ENCODE data around the gene HNRNPUL1. TPM values are rescaled to one million over a fixed set of nuclear protein-coding genes. Genes with fewer than 3 reads are reported as not detected.

HNRNPUL1 gene
- total RNA-seq, 1 donor from 2014 or later: 119 TPM

DNA sequence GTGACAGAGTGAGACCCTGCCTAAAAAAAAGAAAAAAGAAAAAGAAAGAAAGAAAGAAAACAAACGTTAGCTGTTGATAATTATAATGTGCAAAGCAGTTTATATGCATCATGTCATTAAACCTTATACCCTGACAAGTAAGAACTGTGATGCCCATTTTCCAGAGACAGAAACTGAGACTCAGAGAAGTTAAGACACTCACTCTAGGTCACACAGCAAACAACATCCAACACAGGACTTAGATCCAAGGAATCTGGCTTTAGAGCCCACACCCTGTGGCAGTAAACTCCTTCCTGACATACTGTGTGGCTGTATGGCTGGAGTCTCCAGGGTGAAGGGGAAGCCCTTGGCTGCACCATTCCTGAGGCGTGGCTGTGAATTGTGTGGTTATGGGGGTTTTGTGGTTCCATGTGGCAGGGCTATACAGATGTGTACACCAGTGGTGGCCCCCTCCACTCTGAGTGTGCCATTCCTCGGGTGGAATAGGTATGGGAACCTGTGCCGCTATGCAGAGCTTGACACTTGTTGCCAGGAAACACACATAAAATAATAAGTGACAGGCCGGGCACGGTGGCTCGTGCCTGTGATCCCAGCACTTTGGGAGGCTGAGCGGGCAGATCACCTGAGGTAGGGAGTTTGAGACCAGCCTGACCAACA, 29.5 kb upstream of the HNRNPUL1 start:
- no peak for DNase-seq

DNA sequence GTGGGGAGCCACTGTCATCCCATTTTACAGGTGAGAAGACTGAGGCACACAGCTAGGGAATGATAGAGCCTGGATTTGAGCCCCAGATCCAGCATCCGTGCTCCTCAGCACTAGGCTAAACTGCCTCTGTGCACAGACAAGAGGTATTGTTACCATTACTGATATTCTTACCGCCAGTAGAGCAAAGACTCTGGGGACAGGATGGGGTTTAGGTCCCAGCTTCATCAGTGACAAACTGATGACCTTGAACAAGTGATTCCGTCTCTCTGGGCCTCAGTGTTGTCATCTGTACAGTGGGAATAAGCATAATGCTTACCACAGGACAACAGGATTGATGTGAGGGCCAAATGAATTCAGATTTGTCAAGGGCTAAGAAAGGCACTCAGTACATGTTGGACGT, 28.7 kb upstream of the HNRNPUL1 start:
- DNase-seq: no peak

DNA sequence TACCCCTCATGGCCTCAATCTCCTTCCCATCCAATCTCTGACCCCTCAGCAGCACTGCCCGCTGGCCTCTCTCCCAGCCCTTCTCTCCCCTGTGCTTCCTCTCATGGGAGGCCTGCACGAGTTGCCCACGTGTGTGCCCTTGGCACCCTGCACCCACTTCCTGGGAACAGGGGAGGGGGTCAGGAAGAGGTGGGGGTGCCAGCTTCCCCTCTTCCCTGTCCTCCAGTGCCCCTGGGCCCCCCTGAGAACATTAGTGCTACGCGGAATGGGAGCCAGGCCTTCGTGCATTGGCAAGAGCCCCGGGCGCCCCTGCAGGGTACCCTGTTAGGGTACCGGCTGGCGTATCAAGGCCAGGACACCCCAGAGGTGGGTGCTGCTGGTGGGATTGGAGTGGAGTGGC, 25.9 kb upstream of the HNRNPUL1 start:
- no peak for DNase-seq

DNA sequence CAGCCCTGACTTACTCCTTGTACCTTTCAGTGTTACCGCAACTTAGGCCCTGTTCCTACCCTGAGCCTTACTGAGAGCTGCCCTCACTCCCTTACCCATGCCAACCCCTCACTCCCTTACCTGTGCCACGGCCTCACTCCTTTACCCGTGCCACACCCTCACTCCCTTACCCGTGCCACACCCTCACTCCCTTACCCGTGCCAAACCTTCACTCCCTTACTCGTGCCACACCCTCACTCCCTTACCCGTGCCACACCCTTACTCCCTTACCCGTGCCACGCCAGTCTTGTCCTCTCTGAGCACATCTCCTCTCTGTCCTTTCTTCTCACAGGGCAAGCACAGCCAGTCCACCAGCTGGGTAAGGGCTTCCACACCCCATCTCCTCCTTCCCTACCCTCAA, 24.8 kb upstream of the HNRNPUL1 start:
- no peak for DNase-seq

DNA sequence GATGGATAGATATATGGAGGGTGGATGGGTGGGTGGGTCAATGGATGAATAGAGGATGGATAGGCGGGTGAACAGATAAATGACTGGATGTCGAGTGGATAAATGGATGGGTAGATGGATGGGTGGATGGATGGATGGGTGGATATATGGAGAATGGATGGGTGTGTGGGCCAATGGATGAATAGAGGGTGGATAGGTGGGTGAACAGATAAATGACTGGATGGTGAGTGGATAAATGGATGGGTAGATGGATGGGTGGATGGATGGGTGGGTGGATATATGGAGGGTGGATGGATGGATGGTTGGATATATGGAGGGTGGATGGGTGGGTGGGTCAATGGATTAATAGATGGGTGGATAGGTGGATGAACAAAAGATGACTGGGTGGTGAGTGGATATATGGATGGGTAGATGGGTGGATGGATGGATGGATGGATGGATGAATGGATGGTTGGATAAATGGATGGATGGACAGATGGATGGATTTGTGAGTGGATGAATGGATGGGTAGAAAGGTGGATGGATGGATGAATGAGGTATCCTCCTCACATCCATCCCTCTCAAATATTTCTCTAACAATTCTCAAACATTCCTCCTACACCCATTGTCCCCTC, 24.1 kb upstream of the HNRNPUL1 start:
- DNase-seq: no peak

DNA sequence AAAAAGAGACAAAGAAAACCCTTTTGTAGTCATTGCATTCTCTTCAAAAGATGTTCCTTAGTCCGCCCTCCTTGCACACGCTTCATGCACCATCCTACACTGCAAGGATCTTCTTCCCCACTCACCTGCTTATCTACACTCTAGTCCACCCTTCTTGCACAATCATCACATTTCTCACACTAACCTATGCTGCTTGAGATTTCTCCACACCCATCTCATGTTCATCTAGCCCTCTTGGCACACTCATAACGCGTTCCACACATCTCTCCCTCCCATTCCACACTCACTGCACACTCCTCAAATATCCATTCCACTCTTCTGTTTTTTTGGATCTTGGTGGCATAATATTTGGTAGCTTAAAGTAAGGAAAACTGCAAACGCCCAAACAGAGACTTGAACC, 22.3 kb upstream of the HNRNPUL1 start:
- no peak for DNase-seq

DNA sequence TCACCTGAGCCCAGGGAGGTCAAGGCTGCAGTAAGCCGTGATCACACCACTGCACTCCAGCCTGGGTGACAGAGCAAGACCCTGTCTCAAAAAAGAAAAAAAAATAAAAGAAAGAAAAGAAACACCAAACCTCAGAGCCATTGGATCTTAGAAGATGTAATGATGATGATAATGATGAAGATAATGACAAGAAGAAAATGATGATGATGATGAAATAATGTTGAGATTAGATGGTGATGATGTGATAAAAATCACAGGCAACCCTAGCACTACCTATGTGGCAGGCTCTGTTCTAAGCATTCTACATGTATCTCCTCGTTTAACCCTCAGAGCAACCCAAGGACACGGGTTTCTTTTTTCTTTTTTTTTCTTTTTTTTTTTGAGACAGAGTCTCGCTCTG, 20.1 kb upstream of the HNRNPUL1 start:
- DNase-seq: no peak

DNA sequence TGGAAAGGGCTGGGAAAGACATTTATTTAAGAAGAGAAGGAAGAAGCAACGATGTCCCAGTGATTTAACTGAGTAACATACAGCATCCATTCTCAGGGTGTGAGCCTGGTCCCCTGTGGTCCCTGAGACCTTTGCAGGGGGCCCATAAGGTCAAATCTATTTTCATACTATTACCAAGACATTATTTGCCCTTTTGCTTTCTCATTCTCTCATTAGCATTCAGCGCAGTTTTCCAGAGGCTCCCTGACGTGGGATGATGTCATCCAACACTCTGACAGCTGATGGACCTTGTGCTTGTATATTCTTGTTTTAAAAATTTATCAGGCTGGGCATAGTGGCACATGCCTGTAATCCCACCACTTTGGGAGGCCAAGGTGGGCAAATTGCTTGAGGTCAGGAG, 18.3 kb upstream of the HNRNPUL1 start:
- no peak for DNase-seq

DNA sequence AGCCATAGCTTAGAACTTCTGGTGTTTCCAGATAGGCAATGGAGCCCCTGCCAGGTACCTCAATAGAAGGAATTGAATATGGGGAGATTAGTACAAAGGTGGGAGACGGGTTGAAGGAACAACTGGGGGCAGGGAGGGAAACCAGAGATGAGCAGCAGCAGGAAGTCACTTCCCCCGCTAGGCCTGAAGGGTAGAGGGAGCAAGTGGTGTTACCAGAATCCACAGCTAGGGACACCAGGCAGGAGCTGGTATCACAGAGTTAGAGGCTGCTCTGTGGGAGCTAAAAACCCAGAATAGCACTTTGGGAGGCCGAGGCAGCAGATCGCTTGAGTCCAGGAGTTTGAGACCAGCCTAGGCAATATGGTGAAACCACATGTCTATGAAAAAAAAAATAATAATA, 15.3 kb upstream of the HNRNPUL1 start:
- no peak for DNase-seq

DNA sequence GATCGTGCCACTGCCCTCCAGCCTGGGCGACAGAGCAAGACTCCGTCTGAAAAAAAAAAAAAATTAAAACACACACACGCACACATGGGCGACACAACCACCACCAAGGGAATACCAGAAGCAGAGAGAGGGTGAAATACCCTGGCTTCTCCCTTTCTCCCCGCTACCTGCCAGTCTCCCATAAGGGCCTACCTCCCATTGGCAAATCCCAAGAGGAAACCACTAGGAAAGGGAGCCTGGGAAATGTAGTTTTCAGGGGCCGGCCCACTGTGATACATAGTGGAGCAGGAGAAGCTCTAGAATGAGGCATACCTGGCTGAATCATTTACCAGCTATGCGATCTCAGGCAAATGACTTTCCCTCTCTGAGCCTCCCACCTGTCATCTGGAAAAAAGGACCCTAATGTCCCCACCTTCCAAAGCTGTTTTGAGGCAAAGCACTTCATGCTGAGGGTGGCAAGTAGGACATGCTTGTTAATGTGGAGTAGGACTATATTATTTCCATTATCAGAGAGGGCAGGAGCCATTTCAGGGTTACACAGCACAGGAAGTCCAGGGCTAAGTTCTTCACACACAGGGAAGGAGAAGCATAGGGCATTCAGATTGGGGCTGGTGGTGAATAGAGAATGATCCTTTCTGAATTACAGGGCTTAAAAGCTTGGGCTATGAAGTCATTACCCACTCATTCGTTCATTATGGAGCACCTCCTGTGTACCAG, 14.3 kb upstream of the HNRNPUL1 start:
- DNase-seq: no peak

DNA sequence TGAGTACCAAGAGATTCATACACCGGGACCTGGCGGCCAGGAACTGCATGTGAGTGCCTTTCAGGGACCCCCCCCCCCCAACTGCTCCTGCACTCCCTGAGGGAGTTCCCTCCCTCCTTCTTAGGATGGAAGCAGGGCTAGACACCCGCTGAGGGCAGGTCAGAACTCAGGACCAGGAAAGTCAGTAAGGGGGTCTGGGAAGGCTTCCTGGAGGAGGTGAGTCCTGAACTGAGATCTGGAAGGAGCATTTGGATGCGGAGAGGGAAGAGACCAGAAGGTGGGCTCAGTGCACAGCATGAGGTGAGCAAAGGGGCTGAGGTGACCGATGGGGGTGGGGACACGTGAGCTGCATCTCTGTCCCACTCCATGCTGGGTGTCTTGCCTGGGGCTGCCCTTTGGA, 10.5 kb upstream of the HNRNPUL1 start:
- no peak for DNase-seq

DNA sequence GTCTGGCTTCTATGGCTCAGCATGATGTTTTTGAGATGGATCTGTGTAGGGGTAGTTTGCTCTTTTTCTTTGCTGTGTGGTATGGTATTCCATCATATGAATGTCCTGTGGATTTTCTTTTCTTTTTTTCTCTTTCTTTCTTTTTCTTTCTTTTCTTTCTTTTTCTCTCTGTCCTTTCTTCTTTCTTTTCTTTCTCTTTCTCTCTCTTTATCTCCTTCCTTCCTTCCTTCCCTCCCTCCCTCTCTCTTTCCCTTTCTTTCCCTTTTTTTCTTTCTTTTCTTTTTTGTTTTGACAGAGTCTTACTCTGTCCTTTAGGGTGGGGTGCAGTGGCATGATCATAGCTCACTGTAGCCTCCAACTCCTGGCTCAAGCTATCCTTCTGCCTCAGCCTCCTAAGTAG, 9.0 kb upstream of the HNRNPUL1 start:
- no peak for DNase-seq

DNA sequence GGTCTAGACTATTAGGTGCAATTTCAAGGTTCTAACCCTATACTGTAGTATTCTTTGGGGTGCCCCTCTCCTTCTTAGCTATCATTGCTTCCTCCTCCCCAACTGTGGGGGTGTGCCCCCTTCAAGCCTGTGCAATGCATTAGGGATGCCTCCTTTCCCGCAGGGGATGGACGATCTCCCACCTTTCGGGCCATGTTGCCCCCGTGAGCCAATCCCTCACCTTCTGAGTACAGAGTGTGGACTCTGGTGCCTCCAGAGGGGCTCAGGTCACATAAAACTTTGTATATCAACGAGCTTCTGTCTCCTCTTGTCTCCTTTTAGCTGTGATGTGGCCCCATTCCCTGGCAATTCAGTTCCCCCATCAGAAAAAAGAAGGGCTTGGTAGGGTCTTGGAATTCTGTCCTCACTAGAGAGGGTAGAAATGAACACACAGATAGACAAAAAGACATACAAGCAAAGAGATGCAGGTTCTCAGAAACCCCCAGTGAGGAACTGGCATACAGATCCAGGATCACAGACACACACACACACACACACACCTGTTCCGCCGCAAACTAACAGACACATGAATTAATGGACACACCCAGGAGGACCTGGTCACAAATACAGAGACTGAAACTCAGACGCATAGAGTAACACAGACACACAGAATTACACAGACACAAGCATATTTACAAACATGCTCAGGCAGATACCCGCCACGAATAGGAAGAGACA, 2.5 kb upstream of the HNRNPUL1 start:
- no peak for DNase-seq

DNA sequence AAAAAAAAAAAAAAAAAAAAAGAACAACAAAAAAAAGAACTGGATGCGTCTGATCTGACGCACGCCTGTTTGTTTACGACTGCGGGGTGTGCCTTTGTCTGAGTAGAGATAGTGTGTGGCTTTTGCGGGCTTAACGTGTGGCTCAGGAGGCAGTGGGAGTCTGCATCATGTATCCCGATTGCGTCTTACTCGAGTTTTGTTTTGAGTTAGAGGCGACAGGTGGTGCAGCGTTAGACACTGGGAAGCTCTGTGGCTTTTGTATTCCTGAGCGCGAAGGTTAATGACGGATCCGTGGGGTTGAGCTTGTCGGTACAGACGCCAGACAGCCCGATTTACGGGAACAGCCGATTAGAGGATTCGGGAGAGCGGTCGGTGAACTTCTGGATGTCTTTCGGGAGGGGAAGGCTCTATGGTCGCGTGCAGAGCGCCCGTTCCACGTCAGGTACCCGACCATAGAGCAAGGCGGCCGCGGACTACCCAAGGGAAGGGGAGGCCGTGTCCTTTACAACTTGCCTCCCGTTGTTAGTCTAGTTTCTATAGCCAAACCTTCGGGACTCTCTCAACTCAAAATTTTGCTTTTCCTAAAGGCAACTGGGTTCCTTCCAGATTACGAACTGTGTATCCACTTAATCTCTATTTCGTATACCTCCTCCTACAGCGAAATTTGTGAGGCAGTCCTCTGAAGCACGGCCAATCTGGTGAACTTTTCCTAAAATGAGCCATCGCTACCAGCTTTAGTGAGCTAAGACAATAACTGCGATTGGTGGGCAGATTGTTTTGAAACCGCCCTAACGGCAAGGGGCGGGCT, 926 bp upstream of the HNRNPUL1 start:
- DNase-seq: peak; percentile 81

DNA sequence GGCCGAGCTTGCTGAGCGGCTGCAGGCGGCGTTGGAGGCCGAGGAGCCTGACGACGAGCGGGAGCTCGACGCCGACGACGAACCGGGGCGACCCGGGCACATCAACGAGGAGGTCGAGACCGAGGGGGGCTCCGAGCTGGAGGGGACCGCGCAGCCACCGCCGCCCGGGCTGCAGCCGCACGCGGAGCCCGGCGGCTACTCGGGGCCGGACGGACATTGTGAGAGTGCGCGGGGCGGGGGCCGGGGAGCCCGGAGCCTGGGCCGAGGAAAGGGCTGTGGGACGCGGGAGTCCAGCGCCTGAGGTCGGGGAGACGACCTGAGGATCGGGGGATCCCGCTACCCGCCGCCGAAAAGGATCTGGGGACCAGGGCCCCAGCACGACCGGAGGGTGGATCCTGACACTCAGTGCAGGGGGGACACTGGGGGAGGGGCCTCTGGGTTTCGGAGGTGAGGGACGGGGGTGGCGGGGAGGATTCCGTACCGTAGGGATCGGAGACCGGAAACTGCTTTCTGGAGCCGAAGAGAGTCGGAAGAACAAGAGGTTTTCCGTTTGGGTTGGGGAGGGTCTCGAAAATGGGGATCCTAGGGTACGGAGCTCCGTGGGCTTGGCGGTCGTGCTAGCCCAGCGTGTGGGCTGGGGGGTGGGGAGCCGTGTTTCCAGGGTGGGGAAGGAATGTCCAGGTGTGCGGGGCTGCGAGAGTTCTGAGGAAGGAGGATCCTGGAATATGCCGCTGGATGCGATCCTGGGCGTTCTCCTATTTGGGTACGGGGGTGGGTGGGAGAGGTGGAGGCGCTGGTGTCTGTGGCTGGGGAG, 616 bp downstream of the HNRNPUL1 start:
- peak; percentile 76 for DNase-seq

DNA sequence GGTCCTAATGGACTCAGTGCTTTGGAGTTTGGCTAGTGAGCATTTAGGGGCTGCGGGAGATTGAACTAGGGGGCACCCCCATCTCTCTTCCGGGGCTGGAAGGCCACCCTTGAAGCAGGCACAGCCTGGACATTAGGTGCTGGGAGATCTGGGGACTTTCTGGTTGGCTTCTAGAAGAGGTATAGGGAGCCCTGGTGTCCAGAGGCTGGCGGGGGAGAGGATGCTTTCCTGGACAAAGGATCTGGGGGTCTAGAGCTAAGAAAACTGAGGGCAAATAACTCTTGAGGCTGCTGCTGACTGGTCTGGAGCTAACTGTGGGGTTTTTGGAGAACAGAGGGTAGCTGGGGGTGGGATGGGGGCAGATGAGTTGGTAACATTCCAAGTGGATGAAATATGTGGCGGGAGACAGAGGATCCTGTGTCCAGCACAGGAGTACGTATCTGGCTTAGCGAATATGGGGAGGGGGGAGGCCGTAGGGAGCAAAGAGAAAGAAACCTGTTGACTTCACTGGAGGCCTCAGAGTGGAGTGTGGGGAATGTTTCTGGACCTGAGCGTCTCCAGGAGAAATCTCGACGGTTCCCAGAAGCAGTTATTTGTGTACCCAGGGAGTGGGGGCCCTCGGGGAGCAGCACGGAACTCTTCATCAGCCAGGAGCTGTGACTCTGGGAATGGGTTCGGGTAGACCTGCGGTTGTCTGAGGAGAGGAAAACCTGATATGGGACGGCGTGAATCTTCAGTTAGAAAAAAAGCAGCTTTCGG, 1.4 kb downstream of the HNRNPUL1 start:
- peak; percentile 45 for DNase-seq

DNA sequence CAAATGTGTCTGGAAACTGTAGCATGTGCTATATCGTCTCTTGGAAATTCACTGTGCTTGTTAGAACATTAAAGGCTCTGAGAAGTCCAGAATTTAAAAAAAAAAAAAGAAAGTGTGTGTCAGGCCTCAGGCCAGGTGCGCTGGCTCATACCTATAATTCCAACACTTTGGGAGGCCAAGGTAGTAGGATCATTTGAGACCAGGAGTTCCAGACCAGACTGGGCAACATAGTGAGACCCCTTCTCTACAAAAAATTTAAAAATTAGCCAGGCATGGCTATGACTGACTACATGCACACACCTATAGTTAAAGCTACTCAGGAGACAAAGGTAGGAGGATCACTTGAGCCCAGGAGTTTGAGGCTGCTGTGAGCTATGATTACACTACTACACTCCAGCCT, 4.9 kb downstream of the HNRNPUL1 start:
- DNase-seq: no peak

DNA sequence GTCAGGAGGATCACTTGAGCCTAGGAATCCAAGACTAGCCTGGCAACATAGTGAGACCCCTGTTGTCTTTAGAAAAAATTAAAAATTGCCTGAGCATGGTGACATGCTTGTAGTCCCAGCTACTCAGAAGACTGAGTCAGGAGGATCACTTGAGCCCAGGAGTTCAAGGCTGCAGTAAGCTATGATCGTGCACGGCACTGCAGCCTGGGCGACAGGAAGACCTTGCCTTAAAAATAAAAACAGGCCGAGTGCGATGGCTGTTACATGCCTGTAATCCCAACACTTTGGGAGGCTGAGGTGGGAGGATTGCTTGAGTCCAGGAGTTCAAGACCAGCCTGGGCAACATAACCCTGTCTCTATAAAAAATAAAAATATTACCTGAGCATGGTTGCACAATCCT, 5.4 kb downstream of the HNRNPUL1 start:
- DNase-seq: no peak

DNA sequence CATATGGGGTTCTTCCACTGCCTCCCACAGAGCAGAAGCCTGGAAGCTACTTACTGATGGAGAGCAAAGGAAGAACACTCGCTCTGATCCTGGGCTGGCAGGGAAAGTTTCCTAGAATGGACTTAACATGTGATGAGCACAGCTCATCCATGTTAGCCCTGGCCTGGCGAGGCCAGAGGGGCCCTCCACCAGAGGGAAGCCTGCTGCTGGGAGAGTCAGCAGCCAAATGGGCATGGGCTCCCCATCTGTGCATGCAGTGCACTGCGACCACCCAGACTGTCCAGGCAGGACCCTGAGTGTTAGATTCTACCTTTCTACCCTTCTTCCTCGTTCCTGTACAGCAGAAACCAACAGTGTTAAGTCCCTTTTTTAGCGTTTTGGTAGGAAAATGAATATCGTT, 8.9 kb downstream of the HNRNPUL1 start:
- DNase-seq: no peak

DNA sequence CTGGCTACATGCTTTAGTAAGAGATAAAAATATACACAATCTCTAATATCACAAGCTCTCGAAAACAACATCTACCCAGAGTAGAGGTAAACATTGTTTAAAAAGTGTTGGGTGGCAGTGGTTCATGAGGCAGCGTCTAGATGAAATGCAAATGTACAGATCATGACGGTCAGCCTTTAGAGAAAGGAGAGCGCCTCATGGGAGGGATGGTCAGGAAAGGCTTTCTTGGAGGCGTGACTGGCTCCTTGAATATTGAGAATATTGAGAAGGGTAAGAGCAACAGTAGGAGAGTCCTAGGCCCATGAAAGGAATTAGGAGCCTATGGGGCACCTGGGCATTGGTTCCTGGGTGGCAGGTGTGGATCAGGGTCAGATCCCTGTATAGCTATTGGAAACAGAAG, 10.6 kb downstream of the HNRNPUL1 start:
- DNase-seq: no peak

DNA sequence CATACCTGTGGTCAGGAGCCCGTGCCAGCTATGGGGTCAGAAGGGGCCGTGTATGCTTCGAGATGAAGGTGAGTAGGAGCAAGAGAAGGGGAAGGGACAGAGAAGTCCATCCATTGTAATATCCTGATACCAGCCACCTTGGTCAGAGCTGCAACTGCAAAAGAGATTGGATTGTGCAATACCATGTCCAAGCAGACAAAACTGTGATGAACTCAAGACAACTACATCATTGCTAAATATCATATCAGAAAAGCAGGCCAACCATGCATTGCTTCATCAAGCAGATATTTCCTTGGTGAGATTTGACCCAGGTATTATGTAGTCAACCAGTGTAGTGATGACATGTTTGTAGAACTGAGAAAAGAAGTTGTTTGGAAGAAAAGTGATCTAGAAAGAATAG, 12.1 kb downstream of the HNRNPUL1 start:
- DNase-seq: no peak

All from tongue (tissue), 2 donors.